NCI-H2171 treated with DMSO at 0.1 percent for 48 hours (cell line): Measurements from ENCODE around the gene EXTL1.

Source experiments
- DNase-seq: peaks from one replicate; lab custom pipeline; 2025; lab: John Stamatoyannopoulos, UW

EXTL1 gene

DNA sequence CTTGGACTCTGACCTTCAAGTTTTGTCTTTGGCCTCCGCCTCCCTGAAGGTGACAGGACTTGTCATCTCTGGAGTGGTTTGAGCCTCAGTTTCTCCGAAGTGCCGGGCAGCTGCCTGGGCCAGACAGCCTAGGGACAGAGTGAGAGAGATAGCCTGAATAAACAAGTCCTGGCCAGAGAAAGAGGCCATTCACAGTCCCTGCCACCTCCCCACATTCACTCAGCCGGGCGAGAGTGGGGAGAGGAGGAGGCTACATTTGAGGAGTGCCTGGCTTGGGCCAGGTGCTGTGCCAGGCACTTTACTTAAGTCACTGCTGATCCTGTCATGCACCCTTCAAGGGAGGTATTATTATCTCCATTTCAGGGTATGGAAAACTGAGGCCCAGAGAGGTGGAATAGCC is 3.5 kb downstream of the EXTL1 start:
- DNase-seq, result no peak

DNA sequence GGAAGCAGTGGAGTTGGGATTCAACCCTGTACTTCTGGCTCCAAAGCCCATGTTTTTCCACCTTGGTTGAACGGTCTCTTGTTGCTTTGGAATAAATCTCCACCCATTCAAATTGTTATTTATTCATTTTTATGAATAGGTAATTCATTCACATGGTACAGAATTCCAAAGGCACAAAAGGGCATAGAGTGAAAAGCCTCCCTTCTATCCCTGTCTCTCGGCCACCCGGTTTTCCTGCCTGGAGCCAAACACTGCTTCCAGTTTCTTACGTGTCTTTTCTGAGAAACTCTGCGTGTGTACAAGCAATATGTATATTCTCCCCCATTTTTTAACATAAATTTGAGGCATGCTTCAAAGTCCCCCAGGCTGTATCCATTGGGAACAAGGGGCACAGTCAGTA is 3.9 kb downstream of the EXTL1 start:
- DNase-seq, result no peak

DNA sequence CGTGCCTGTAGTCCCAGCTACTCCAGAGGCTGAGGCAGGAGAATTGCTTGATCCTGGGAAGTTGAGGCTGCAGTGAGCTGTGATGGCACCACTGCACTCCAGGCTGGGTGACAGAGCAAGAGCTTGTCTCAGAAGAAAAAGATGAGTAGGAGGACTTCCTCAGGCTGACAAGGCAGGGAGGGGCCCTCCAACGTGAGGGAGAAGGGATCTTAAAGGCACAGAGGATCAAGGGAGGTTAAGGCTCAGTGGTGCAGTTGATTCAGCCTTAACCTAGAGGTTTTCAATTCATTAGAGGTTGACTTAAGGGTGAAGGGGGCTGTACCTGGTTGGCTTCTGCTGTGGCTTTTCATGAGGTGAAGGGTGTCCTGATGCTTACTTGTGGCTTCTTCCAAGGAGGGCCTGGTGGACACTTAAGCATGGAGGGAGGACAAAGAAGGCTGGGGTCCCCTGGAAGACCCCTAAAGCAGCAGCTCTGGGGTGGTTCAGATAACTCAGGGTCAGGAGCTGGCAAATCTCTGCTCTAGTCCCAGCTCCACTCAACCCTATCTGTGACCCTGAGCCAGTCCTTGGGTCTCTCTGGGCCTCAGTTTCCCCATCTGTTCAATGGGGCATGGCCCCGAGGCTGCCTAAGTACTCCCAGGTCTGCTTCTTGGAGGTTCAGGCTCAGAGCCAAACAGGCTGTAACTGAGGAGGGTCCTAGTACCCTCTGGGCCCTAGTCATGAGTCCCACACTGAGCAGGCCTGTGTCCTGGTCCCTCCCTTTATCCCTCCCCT is 6.3 kb downstream of the EXTL1 start:
- DNase-seq, result no peak

DNA sequence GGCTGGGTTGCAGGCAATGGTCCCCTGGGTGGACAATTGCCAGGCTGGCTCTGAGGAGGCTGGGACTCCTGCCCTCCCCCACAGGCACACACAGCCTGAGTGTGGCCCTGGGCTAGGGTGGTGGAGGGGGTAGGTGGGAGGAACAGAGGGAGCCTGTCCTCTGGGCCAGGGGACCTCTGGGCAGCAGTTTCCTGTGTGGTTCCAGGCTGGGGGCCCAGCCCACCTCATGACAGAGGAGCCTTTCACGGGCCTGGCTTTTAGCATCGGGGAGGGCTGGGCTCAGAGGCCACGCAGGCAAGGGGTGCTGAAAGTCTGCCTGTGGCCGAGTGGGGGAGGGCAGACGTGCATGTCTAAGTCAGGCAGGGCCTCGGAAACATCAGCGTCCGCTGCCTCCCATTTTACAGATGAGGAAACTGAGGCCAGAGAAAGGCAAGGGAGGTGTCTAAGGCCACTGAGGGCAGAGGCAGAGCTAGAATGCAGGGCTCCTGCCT is 7.0 kb downstream of the EXTL1 start:
- DNase-seq, result no peak

DNA sequence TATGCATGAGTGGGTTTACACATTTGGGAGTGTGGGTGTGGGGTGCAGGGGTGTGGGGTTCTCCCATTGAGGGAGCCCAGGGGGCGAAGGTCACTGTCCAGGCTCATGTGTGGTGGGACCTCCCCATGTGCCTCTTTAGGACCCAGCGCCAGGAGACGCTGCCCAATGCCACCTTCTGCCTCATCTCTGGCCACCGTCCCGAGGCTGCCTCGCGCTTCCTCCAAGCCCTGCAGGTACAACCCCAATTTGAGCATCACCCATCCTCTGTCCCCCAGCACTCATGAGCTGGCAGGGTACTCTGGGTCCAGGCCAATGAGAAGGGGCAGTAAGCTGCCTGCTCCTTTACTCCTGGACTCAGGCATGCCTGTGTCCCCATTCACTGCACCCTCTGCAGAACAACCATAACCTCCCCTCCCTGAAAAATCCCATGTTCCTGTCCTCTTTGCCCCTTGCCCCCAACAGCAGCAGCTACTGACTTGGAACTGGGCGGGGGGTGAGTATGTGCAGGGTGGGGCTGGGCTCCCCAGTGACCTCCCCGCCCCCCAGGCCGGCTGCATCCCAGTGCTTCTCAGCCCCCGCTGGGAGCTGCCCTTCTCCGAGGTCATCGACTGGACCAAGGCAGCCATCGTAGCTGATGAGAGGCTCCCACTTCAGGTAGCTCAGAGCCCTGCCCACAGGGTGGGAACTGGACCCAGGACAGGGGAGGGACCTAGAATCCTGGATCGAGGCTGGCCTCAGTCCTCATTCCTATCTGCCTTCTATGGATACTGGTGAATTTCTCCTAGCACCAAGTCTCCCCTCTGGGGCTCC is 7.7 kb downstream of the EXTL1 start:
- DNase-seq, result no peak

DNA sequence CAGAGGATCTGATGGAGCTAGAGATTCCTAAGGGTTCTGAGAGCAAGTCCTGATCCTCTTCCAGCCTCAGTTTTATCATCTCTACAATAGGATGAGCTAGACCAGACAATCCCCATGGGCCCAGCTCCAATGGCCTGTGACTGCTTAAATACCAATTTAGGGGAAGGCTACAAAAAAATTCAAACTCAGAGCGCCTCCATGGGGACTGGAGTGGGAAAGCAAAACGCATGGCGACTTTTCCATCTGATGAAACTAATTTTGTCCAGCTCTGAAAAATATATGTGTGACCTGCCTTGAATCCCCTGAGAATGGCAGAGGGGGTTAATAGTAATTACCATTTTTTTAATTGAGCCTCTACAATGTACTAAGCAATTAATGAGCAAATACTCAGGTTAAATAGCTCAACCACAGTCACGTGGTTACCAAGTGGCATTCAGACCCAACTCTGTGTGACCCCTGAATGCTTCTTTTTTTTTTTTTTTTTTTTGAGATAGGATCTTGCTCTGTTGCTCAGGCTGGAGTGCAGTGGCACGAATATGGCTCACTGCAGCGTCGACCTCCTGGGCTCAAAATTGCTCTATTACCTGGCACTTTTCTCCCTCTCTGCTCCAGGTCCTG is 8.4 kb downstream of the EXTL1 start:
- peak; percentile 15 for DNase-seq

DNA sequence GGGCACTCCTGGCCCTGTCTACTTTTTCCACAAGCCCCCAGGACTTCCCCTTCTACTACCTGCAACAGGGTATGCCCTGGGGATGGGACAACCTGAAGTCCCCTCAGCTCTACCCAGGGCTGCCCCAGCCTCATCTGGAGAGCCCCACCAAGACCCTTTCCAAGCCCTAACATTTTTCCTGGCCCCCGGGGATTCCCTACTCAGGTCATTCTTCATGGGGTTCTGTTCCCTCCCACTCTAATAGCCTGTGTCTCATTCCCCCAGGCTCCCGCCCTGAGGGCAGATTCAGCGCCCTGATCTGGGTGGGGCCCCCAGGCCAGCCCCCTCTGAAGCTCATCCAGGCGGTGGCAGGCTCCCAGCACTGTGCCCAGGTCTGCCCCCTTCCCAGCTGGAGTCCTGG is 9.6 kb downstream of the EXTL1 start:
- DNase-seq, result no peak

DNA sequence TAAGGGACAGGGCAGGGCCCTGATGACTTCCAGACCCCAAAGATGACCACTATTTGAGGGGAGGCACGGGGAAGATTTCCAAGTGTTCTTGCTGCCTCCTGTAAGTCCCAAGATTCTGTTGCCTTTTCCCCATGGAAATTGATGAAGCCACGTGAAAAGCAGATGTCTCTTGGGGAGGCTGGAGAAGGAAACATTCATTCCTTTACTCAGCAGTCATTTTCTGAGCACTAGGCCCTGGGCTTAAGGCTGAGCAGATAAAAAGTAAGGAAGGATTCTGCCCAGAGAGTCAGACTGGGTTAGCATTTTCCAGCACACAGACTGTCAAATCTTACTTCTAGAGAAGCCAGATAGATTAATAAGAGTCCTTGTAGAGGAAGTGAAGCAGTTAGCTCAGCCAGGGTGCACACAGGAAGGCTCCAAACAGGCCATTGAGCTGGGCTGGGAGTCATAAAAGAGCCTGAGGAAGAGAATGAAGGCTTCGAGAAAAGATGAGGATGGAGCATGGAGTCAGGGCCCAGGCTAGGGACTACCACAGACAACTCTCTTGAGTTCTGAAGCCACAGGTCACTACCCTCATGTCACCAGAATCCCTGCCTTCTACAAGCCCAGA is 10.1 kb downstream of the EXTL1 start:
- DNase-seq, result no peak

DNA sequence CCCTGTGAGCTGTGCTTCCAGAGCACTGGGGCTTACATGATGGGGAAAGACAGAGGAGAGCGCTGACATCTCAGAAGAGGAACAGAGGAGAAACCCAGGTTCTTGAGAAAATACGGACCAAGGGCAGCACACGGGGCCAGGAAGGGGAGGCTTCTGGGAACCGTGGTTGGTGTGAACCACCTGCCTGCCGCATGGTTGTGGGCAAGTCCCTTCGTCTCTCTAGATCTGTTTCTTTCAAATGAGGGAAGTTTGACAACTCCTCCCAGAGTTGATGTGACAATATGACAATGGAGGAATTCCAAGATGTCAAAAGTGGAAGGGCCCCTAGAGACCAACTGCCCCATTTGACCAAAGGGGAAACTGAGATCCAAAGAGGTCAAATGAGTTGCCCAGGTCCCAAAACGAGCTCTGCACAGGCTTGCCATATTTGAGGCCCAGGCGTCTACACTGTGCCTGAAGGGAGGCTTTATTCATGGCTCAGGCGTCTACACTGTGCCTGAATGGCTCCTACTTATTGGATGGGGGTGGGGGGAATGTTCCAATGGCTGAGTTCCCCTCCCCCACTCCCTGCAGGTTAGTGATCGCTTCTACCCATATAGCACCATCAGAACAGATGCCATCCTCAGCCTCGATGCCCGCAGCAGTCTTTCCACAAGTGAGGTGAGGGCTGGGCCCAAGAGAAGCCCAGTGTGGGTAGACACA is 11.2 kb downstream of the EXTL1 start:
- DNase-seq, result no peak

DNA sequence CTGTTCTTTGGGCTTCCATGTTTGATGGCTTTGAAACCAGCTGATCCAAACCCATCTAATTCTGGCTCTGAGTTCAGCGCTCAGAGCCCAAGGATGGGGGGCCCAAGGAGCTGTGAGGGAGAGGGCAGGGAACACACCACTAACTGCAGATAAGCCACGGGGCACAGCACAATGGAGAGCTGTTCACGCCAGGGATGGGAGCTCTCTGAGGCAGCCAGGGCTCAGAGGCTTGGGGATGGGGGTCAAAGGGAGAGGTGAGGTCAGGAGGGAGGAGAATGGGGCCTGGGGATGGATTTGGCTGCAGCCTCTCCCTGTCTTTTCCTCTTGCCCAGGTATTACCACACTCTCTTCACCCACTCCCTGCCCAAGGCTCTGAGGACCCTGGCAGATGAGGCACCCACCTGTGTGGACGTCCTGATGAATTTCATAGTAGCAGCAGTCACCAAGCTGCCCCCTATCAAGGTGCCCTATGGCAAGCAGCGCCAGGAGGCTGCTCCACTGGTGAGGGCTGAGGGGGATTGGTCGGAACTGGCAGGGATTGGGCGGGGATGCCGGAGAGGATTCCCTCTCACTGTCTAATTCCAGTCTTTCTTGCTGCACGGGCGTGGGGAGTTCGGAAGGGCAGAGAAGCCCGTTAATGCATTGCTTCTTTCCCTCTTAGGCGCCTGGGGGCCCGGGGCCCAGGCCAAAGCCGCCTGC is 13.1 kb downstream of the EXTL1 start:
- peak; percentile 57 for DNase-seq

DNA sequence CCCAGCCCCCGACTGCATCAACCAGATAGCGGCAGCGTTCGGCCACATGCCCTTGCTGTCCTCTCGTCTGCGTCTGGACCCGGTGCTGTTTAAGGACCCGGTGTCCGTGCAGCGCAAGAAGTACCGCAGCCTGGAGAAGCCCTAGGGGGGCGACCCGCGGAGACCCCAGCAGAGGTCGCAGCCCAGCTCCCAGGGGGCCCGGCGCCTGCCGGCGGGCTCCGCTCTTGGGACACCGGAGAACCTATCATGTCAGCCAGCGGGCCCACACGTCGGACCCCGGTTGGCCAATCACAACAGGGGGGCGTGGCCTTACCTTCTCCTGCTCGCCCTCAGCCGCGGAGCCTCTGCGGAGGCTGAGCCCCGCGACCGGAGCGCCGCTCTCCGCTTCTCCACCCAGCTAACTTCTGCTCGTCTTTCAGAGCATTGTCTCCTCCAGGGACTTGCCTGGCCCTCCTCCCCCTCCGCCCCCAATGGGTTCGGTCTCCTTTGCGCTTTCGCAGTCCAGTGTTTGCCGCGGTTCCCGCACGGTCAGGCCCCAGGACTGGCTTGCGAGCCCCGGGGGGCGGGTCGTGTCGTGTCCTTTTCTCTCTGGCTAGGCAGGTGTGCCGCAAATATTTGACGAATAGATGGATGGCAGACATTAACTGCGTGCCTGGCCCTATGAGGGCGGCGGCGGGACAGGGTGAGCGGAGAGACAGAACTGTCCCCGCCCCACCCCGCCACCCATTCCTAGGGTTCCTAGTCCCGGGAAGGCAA is 13.8 kb downstream of the EXTL1 start:
- DNase-seq, result peak; percentile 96

DNA sequence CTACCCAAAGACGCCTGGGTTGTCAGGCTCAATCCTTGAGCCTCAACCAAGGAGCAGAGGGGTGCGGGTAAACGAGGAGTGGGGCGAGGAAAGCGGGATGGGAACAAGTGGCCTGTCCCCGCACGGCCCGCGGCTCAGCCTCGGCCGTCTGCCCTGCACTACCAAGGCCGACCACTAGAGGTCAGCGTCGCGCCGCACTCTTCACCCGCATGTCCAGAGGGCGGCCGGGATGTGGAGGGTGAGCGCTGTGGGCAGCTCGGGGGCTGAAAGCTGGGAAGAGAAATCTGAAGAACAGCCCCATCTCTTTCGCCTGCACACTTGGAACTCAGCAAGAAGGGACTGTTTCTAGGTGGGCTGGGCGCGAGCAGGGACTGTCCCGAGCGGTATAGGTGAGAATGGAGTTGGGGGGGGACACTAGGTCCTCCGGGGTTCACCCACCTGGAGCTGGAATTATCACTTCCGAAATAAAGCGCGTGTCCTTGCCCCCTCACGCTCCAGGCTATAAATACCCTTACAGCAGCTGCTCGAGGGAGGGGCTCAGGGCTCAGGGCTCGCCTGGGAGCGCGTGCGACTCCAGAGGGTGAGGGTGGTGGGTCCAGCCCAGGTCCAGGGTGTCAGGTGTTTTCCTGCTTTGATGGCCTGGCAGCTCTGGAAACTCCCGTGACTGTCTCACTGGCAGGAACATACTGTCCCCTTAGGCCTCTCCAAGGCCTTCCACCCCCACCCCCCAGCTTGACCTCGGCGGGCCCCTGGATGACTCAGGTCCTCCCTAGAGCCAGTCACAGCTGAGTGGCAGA is 14.6 kb downstream of the EXTL1 start:
- DNase-seq, result peak; percentile 51

DNA sequence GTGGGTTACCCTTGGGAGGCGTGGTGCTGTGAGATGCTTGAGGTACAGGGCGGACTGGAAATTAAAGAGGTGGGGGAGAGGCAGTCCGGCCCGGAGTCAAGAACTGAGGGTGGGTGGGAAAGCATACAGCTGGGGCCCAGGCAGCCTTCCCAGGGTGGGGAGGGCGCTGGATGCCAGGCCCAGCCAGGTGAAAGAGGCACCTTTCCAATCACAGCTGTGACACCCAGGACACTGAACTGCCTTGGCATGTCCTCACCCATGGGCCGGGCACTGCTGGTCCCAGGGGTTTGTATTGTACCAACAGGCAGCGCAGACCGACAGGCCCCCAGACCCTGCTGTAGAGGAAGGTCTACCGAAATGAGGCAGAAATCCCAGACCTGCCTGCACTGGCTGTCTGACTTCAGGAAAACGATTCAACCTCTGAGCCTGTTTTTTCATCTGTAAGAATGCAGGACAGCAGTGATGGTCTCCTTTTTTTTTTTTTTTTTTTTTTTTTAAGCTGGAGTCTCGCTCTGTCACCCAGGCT is 15.2 kb downstream of the EXTL1 start:
- no peak for DNase-seq

DNA sequence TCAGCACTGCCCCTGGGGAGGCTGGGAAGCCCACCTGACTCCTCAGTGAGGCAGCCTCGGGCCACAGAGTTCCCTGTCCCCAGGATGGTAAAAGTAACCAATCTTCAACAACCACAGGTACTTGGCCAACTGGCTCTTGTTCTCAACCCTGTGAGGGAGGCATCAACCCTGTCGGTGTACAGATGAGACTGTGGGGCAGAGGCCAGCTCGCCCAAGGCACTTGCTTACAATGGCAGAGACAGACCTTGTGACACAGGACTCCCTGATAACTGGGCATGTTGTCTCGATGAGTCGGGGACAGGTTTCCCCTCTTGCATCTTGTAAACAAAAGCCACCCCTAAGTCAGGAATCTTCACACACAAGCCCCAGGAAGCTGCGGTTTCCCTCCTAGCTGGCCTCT is 16.3 kb downstream of the EXTL1 start:
- no peak for DNase-seq

DNA sequence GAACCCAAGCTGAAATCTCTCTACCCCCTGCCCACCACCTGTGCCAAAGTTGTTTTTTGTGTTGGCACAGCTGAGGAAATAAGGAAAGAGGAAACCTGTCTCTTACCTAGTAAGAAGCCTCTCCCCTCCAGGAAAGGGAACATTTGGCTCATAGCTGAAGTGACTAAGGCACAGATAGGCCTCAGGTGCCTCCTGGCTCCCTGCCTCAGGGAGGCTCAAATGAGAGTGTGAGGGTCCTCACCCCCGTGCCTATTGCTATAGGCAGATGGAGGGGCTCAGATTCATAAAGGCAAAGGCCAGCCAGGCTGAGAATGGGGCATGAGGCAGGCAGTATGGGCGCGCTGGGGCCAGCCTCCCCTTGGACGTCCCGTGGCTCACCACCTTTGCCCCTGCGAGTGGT is 16.9 kb downstream of the EXTL1 start:
- peak; percentile 31 for DNase-seq

DNA sequence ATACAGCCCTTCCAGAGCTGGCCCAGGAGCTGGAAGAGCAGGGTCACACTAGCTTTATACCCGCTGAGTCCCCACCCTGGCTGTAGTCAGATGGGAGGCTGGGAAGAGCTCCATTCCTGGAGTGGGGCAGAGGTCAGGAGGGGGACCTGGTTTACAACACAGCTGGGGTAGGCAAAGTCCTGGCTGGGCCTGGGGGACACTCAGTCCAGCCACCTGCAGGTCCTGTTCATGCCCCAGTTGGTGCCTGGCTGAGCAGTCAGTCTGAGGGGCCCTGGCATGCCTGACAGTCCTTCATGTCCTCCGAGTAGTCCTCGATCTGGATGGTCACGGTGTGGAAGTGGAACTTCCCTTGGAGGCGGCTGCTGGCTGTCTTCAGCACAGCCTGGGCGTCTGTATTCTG is 17.3 kb downstream of the EXTL1 start:
- DNase-seq, result no peak

DNA sequence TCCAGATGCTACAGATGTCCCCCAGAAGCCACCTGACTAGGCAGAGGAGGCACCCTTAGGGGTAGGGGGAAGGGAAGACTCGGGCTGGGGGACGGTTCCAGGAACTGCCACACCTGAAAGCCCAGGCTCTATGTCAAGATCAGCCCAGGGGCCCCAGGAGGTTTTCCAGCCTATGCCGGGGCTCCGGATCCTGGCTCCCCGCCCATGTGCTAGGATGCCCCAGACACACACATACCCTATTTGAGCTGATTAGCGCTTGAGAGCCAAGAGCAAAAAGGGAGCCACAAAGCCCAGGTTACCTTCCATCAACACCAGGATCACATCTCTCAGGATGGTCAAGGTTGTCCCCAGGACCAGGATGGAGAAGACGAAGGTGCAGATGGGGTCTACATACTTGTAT is 19.8 kb downstream of the EXTL1 start:
- DNase-seq, result peak; percentile 12

DNA sequence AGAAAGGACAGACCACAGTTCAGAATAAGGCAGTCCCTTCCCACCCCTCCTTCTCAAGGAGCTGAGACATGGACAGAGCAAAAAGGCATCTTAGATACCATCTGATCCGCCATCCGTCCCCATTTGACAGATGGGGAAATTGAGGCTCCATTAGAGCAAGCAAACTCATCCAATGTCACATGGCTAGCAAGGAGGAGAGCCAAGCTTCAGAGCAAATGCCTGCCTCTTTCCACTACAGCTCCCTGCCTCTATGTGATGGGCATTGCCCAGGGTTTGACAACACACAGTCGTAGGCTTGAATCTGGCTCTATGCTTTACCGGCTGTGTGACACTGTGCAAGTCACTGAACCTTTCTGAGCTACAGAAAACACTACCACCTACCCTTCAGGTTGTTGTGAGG is 20.4 kb downstream of the EXTL1 start:
- DNase-seq, result no peak

DNA sequence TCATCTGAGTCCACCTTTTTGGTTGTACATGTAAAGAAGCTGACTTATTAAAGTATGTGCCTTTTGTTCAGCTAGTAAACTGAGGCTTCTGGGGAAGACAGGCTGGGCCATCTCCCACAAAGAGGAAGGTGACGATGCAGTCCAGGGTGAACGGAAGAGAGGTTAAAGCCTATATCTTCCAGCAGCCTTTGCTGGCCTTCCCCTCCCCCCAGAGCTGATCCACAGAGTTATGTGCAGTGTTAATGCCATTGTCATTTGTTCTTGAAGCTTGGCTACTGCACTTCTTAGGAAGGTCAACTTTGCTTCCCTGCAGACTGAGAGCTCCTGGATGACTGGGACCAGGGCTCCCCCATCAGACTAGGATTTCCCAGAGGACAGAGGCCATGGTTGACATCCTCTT is 22.2 kb downstream of the EXTL1 start:
- no peak for DNase-seq
